CD4-positive, alpha-beta memory T cell (primary cell): ENCODE results near the gene CROCC. TPM values are rescaled to one million over a fixed set of nuclear protein-coding genes. Genes with fewer than 3 reads are reported as not detected.
"Not testable (repeated sequence)": the region's sequence is repeated elsewhere in the genome, so short reads cannot be mapped to it uniquely, and the experiment has no call there.

Experiments
- CTCF ChIA-PET: fragments of 350-600 bp; sonication (Branson Sonifier 250); formaldehyde crosslinking; loops from one replicate; lab custom pipeline; 2021; ENCODE audit warnings: inconsistent platforms; ENCODE audit not compliant: partially characterized antibody; lab: Charles Lee
- POLR2A ChIA-PET: fragments of 350-600 bp; sonication (Branson Sonifier 250); formaldehyde crosslinking; loops from one replicate; lab custom pipeline; 2021; ENCODE audit not compliant: partially characterized antibody; lab: Charles Lee
- DNase-seq, 5 donors: peaks; one replicate each; pipeline versions ENCODE4 v3.0.0 to v3.0.0-alpha.2; 2020 to 2022; ENCODE audit warnings: mixed read lengths in 1 of 5
- H3K27ac ChIP-seq: one replicate; pipeline ENCODE4 v1.7.0; 2013; ENCODE audit warnings: low read depth, low read length
- H3K27me3 ChIP-seq: 2 replicates; pipeline ENCODE4 v1.7.0; 2013; ENCODE audit warnings: mild to moderate bottlenecking, low read length, moderate library complexity; ENCODE audit not compliant: insufficient read depth
- H3K36me3 ChIP-seq: 2 replicates; pipeline ENCODE4 v1.7.0; 2013; ENCODE audit warnings: mild to moderate bottlenecking, low read length, moderate library complexity; ENCODE audit not compliant: insufficient read depth
- H3K4me1 ChIP-seq: 2 replicates; pipeline ENCODE4 v1.7.0; 2013; ENCODE audit warnings: mild to moderate bottlenecking, low read length, moderate library complexity; ENCODE audit not compliant: insufficient read depth
- H3K4me3 ChIP-seq, 2 donors: one replicate each; pipeline ENCODE4 v1.7.0; 2013; ENCODE audit warnings: low read length in 2 of 2, mild to moderate bottlenecking in 1 of 2
- H3K9me3 ChIP-seq, 2 donors: one replicate each; pipeline ENCODE4 v1.7.0; 2013; ENCODE audit warnings: low read length in 2 of 2, control low read depth in 1 of 2; ENCODE audit not compliant: control insufficient read depth in 1 of 2
- H3K27ac Mint-ChIP-seq, 7 donors: one replicate each; pipeline ENCODE4 v1.8.0; 2020 to 2021; ENCODE audit warnings: mixed read lengths in 7 of 7, mild to moderate bottlenecking in 6 of 7, inconsistent platforms in 3 of 7, moderate library complexity in 3 of 7
- H3K27me3 Mint-ChIP-seq, 2 donors: one replicate each; pipeline ENCODE4 v1.8.0; 2020 to 2021; ENCODE audit warnings: mixed read lengths in 2 of 2
- H3K36me3 Mint-ChIP-seq, 2 donors: one replicate each; pipeline ENCODE4 v1.8.0; 2020 to 2021; ENCODE audit warnings: mixed read lengths in 2 of 2, inconsistent platforms in 1 of 2, mild to moderate bottlenecking in 1 of 2
- H3K4me1 Mint-ChIP-seq, 4 donors: one replicate each; pipeline ENCODE4 v1.8.0; 2020 to 2021; ENCODE audit warnings: mixed read lengths in 4 of 4, mild to moderate bottlenecking in 1 of 4
- H3K4me3 Mint-ChIP-seq, 8 donors: one replicate each; pipeline ENCODE4 v1.8.0; 2020 to 2021; ENCODE audit warnings: mixed read lengths in 8 of 8, mild to moderate bottlenecking in 7 of 8, moderate library complexity in 6 of 8, inconsistent platforms in 3 of 8
- H3K9me3 Mint-ChIP-seq, 8 donors: one replicate each; pipeline ENCODE4 v1.8.0; 2020 to 2021; ENCODE audit warnings: mixed read lengths in 8 of 8, mild to moderate bottlenecking in 5 of 8, inconsistent platforms in 3 of 8, moderate library complexity in 1 of 8
- intact Hi-C: fragments of 100-400 bp; cut with micrococcal nuclease; formaldehyde crosslinking; loops from one replicate; pipeline ENCODE4 v1.15.1; 2023
- polyA plus RNA-seq, 2 donors: library from polyadenylated mRNA; unstranded; fragments of 300-500 nt; fragmentation: Illumina TruSeq; gene quantifications; one replicate each; pipeline ENCODE4 v1.2.3, GENCODE V29; 2021
- total RNA-seq, 2 experiments: library from RNA; stranded (reverse); gene quantifications; one replicate each; pipeline ENCODE4 v1.2.3, GENCODE V29; 2021

CROCC gene
- total and polyA plus RNA-seq, 4 experiments from 2014 or later = 0.77 to 91.7 (median 46.7) TPM

- H3K36me3 Mint-ChIP-seq, H3K27me3 ChIP-seq, H3K9me3 Mint-ChIP-seq, H3K27ac ChIP-seq, H3K4me3 ChIP-seq, H3K36me3 ChIP-seq, DNase-seq, CTCF ChIA-PET, H3K27me3 Mint-ChIP-seq, H3K9me3 ChIP-seq: not testable (repeated sequence)
- intact Hi-C loops = loop anchor here (5.0 kb wide), 2 partner anchors 50 to 140 kb away; partner anchors contain the start of gene SDHB
- POLR2A ChIA-PET = interaction anchor here (0.6 to 4.0 kb wide), 3 partner anchors 8 to 19 kb away, joined by 3 to 67 read pairs (median 6); no protein-coding TSS in a partner anchor
- Mint-ChIP-seq H3K4me3 (peak overlapping the region in 6 of 8 donors; percentile 31 to 65 (median 52)), H3K4me1 (peaks cover 5 to 54% (median 40%) of the 10 kb centered on the region in 4 donors), H3K27ac (peak overlapping the region; percentile 4 to 89 (median 48))
- peaks cover 27% of the 10 kb centered on the region for H3K4me1 ChIP-seq
Observed at GRCh38 chr1:16911851-16912721, 9.6 kb upstream of the CROCC start.

GRCh38 chr1:16912742-16913141, 9.0 kb upstream of the CROCC start:
- H3K4me3 ChIP-seq, H3K27me3 Mint-ChIP-seq, H3K9me3 Mint-ChIP-seq, H3K36me3 Mint-ChIP-seq, CTCF ChIA-PET, H3K36me3 ChIP-seq, H3K9me3 ChIP-seq, H3K27me3 ChIP-seq, H3K27ac ChIP-seq, DNase-seq: not testable (repeated sequence)
- intact Hi-C loops = loop anchor here (5.0 kb wide), 2 partner anchors 50 to 140 kb away; partner anchors contain the start of gene SDHB
- Mint-ChIP-seq H3K4me3 (peak overlapping the region; percentile 75 to 92 (median 86)), H3K27ac (peak overlapping the region in 2 of 7 donors; percentile 52 to 82), H3K4me1 (peaks cover 5 to 54% (median 38%) of the 10 kb centered on the region in 4 donors)
- peaks cover 27% of the 10 kb centered on the region for H3K4me1 ChIP-seq
- POLR2A ChIA-PET = interaction anchor here (0.6 to 4.0 kb wide), 3 partner anchors 8 to 20 kb away, joined by 3 to 67 read pairs (median 6); no protein-coding TSS in a partner anchor

GRCh38 chr1:16913181-16913832, 8.4 kb upstream of the CROCC start:
- ChIA-PET POLR2A (interaction anchor here (0.6 to 4.0 kb wide), 3 partner anchors 9 to 21 kb away, joined by 3 to 67 read pairs (median 6); no protein-coding TSS in a partner anchor), CTCF (no interaction called here)
- Mint-ChIP-seq H3K36me3 (no peaks in the 10 kb centered on the region), H3K4me3 (peak overlapping the region; percentile 75 to 92 (median 86)), H3K27ac (peak overlapping the region; percentile 52 to 92 (median 82)), H3K27me3 (no peaks in the 10 kb centered on the region), H3K9me3 (no peaks in the 10 kb centered on the region), H3K4me1 (peaks cover 5 to 54% (median 36%) of the 10 kb centered on the region in 4 donors)
- H3K4me1 ChIP-seq = peaks cover 27% of the 10 kb centered on the region
- H3K9me3 ChIP-seq = no peaks in the 10 kb centered on the region
- peak overlapping the region; percentile 59 for H3K27ac ChIP-seq
- no peaks in the 10 kb centered on the region for H3K27me3 ChIP-seq
- H3K36me3 ChIP-seq = no peaks in the 10 kb centered on the region
- peak overlapping the region in 1 of 2 donors; percentile 65 for H3K4me3 ChIP-seq
- peak in 1 of 5 donors; percentile 49 for DNase-seq
- intact Hi-C loops = loop anchor here (5.0 kb wide), 2 partner anchors 49 to 139 kb away; partner anchors contain the start of gene SDHB

- Mint-ChIP-seq H3K4me3 (peak overlapping the region; percentile 85 to 92 (median 89)), H3K27me3 (no peaks in the 10 kb centered on the region), H3K4me1 (peaks cover 5 to 53% (median 37%) of the 10 kb centered on the region in 4 donors), H3K27ac (peak overlapping the region; percentile 66 to 93 (median 89)), H3K36me3 (no peaks in the 10 kb centered on the region), H3K9me3 (no peaks in the 10 kb centered on the region)
- Histone ChIP-seq H3K4me3 (peak overlapping the region; percentile 17 to 80), H3K9me3 (no peaks in the 10 kb centered on the region), H3K4me1 (peaks cover 27% of the 10 kb centered on the region), H3K36me3 (no peaks in the 10 kb centered on the region), H3K27me3 (no peaks in the 10 kb centered on the region), H3K27ac (peak overlapping the region; percentile 67)
- DNase-seq = peak; percentile 88 to 93 (median 90)
- ChIA-PET CTCF (no interaction called here), POLR2A (interaction anchor here (0.6 to 4.0 kb wide), 6 partner anchors 10 to 400 kb away, joined by 3 to 67 read pairs (median 5); partner anchors contain the start of gene RNU1-1)
- intact Hi-C loops = loop anchor here (1.0 to 5.0 kb wide), 3 partner anchors 10 to 138 kb away; partner anchors contain the start of gene SDHB
Observed at GRCh38 chr1:16913833-16914662, 7.7 kb upstream of the CROCC start.

DNA sequence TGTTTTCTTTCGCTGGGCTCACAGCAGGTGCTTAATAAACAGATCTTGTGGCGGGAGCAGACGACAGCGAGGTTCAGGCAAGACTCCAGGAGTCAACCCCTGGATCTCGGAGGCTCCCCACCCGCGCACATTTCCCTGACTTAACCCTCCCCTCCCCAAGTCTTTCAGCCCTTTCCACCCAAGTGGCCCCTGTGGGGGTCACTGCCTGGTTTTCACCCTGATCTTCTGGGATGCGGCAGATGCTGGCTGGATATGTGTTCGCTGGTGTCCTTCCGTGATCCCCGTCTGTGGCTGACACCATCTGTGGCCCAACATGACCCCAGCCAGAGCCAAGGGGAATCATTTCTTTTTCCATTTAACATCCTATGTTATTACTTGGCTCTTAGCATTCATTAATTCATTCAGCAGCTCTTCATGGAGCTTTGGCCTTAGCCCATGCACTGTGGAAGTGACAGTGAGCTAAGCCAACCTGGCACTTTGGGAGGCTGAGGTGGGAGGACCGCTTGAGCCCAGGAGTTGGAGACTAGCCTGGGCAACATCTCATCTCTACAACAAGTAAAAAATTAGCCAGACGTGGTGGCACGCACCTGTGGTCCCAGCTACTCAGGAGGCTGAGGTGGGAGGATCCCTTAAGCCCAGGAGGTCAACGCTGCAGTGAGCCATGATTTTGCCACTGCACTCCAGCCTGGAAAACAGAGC, 6.7 kb upstream of the CROCC start:
- peaks cover 4 to 51% (median 36%) of the 10 kb centered on the region in 4 donors for H3K4me1 Mint-ChIP-seq
- intact Hi-C loops = loop anchor here (1.0 to 5.0 kb wide), 3 partner anchors 11 to 137 kb away; partner anchors contain the start of gene SDHB
- POLR2A ChIA-PET = interaction anchor here (0.6 to 4.0 kb wide), 8 partner anchors 11 to 401 kb away, joined by 3 to 67 read pairs (median 4); partner anchors contain the start of gene RNU1-1

DNA sequence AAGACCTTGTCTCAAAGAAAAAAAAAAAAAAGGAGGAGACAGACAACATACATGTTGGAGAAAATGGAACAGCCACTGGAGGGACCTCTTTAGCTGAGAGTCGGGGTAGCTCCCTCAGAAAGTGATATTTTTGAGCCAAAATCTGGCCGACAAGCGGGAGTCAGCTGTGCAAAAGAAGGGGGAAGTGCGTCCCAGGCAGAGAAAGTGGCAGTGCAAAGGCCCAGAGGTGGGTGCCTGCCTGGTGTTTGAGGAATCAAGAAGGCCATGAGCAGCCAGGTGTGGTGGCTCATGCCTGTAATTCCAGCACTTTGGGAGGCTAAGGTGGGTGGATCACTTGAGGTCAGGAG, 6.1 kb upstream of the CROCC start:
- peak overlapping the region in 6 of 7 donors; percentile 66 to 93 (median 90) for H3K27ac Mint-ChIP-seq
- intact Hi-C loops = no loop called here
- DNase-seq = no peak
- H3K9me3 ChIP-seq = no peaks in the 10 kb centered on the region
- no peaks in the 10 kb centered on the region for H3K27me3 Mint-ChIP-seq
- H3K4me1 ChIP-seq = peaks cover 27% of the 10 kb centered on the region
- peaks cover 4 to 51% (median 36%) of the 10 kb centered on the region in 4 donors for H3K4me1 Mint-ChIP-seq
- H3K9me3 Mint-ChIP-seq = no peaks in the 10 kb centered on the region
- peak overlapping the region; percentile 83 to 92 (median 87) for H3K4me3 Mint-ChIP-seq
- CTCF ChIA-PET = interaction anchor here (0.6 to 1.0 kb wide), 2 partner anchors 15 to 197 kb away, joined by 3 to 4 read pairs; no protein-coding TSS in a partner anchor
- no peaks in the 10 kb centered on the region for H3K36me3 ChIP-seq
- H3K36me3 Mint-ChIP-seq = no peaks in the 10 kb centered on the region
- H3K27ac ChIP-seq = no peak overlapping the region
- POLR2A ChIA-PET = interaction anchor here (0.6 to 4.0 kb wide), 3 partner anchors 10 to 17 kb away, joined by 3 to 67 read pairs (median 3); no protein-coding TSS in a partner anchor
- no peak overlapping the region for H3K4me3 ChIP-seq
- H3K27me3 ChIP-seq = no peaks in the 10 kb centered on the region

More for the DNA sequence above, 6.7 kb upstream of the CROCC start:
- Mint-ChIP-seq H3K27ac (peak overlapping the region; percentile 66 to 93 (median 89)), H3K4me3 (peak overlapping the region; percentile 83 to 92 (median 87))
- H3K9me3 Mint-ChIP-seq, DNase-seq, H3K27me3 Mint-ChIP-seq, H3K36me3 Mint-ChIP-seq, H3K9me3 ChIP-seq, H3K27me3 ChIP-seq, H3K36me3 ChIP-seq: not testable (repeated sequence)
- H3K27ac ChIP-seq = peak overlapping the region; percentile 67
- CTCF ChIA-PET = interaction anchor here (1.0 kb wide), 1 partner anchor 15 kb away, joined by 4 read pairs; no protein-coding TSS in a partner anchor
- peak overlapping the region in 1 of 2 donors; percentile 80 for H3K4me3 ChIP-seq
- H3K4me1 ChIP-seq = peaks cover 27% of the 10 kb centered on the region
